Measurements from ENCODE around the gene EVC.

DNA sequence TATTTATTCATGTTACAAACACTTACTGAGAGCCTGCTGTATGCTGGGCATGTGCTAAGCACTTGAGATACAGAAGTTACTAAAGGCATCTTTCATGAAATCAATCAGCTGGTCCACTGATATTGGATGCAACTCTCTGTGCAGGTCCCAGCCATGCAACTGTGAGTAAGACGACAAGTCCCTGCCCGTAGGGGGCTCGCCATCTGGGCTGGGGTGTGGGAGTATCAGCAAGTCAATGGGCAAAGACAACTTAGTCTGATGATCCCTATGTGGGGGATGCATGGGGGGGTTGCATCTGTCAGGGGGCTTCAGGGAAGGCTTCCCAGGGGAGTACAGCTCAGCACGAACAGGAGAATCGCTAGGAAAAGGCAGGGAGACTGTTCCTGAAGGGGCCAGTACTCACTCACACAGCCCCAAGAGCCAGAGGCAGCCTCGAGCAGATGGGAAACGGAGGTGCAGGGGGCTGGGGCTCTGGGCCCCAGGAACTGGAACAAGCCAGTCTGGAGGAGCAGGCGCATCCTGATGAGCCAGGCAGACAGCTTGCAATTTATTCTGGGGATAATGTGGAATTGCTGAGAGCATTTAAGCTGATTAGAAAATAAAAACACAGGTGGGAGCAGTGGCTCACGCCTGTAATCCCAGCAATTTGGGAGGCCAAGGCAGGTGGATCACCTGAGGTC is 141.7 kb downstream of the EVC start:
- TF ChIP-seq, protein P1, sequence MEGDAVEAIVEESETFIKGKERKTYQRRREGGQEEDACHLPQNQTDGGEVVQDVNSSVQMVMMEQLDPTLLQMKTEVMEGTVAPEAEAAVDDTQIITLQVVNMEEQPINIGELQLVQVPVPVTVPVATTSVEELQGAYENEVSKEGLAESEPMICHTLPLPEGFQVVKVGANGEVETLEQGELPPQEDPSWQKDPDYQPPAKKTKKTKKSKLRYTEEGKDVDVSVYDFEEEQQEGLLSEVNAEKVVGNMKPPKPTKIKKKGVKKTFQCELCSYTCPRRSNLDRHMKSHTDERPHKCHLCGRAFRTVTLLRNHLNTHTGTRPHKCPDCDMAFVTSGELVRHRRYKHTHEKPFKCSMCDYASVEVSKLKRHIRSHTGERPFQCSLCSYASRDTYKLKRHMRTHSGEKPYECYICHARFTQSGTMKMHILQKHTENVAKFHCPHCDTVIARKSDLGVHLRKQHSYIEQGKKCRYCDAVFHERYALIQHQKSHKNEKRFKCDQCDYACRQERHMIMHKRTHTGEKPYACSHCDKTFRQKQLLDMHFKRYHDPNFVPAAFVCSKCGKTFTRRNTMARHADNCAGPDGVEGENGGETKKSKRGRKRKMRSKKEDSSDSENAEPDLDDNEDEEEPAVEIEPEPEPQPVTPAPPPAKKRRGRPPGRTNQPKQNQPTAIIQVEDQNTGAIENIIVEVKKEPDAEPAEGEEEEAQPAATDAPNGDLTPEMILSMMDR (IDR thresholded peaks at IDR 0.05; ENCODE audit: low read depth, low read length) = no peak
- no peak for TF ChIP-seq EZH2phosphoT487 (IDR thresholded peaks at IDR 0.05; ENCODE audit: low read depth)

All from OCI-LY3 (cell line).